GM12864 (cell line): ENCODE measurements around the gene TMEM242.

Experiments used
- DNase-seq: peaks from one replicate; pipeline ENCODE4 v3.0.0-alpha.2; 2011; ENCODE audit warnings: low read depth
- H3K4me3 ChIP-seq: 2 replicates; pipeline ENCODE4 v1.5.1; 2011; ENCODE audit warnings: mild to moderate bottlenecking, low read depth, low read length, control low read depth
- TF ChIP-seq, protein P1 (sequence below): IDR thresholded peaks from 2 replicates; pipeline ENCODE4 v1.5.1; 2011; ENCODE audit warnings: low read depth, mild to moderate bottlenecking, moderate library complexity, low read length, control low read depth, inconsistent platforms; ENCODE audit errors: missing control alignments

TMEM242 gene

DNA sequence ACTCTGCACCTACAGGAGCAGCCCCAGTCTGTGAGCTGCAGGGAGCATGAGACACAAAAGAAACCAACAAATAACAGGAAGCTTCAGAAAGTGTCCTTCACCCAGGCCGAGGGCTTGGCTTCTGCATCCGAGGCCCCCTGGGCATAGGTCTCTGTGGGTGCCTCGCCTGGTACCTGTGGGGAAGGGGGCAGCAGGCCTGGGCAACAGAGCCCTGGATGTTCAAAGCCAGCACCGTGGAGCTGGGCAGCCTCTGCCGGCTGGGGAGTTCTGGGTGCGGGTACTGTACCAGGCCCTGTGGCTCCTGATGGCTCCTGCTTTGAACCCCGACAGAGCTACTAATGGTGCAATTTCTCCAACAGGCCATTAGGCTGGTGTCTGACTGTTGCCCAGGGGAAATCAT is 55.7 kb downstream of the TMEM242 start:
- H3K4me3 ChIP-seq: no peak overlapping the region
- DNase-seq: no peak
- TF ChIP-seq, protein P1, sequence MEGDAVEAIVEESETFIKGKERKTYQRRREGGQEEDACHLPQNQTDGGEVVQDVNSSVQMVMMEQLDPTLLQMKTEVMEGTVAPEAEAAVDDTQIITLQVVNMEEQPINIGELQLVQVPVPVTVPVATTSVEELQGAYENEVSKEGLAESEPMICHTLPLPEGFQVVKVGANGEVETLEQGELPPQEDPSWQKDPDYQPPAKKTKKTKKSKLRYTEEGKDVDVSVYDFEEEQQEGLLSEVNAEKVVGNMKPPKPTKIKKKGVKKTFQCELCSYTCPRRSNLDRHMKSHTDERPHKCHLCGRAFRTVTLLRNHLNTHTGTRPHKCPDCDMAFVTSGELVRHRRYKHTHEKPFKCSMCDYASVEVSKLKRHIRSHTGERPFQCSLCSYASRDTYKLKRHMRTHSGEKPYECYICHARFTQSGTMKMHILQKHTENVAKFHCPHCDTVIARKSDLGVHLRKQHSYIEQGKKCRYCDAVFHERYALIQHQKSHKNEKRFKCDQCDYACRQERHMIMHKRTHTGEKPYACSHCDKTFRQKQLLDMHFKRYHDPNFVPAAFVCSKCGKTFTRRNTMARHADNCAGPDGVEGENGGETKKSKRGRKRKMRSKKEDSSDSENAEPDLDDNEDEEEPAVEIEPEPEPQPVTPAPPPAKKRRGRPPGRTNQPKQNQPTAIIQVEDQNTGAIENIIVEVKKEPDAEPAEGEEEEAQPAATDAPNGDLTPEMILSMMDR: no peak

DNA sequence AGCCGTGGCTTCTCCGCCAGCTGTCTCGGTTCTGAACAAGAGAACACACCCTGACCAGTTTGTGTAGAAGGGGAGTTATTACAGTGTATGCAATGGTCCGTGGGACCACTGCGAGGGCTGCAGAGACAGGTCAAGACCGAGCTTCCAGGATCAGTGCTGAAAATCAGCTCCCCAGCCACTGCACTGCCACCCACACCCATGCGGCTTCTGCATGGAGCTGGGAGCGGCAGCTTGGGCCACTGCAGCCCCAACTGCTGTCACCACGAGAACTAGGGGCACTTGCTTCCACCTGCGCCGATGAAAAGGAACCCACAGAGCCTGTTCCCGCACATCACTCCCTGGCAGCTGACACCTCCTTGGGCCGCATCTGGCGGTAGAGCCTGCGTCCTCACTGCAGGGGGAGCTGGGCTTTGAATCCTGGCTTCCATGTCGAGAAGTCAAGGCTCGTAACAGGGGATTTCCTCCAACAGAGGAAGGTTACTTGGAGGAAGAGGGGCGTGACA is 56.2 kb downstream of the TMEM242 start:
- TF ChIP-seq, protein P1: no peak
- no peak for DNase-seq
- H3K4me3 ChIP-seq: no peak overlapping the region

DNA sequence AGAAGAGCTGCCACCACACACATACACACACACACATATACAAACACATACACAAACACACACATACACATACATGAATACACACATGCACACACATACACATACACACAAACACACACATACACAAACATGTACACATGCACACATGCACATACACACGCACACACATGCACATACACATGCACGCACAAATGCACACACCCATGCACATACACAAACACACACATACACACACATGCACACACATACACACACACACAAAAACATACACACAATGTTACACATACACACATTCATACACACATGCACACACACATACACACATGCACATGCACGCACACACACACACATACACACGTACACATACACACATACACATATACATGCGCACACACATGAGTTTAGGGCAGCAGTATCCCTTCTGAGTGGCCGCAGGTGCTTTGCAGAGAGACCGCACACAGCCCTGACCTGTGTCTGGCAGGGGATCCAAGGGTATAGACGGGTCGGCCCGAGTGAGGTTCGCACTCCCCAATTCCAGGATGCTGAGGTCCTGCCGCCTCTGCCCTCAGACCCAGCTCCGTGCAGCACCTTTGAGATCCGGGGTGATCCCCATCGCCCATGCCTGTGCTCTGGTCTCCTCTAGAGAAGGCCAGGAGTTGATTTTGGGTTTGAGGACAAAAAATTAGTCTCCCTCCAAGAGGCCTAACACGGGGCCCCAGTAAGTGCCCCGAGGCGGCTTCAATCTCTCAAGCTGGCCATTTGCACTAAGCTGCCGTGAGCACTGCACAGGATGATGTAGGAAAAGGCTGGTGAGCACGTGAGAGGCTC is 56.8 kb downstream of the TMEM242 start:
- H3K4me3 ChIP-seq: no peak overlapping the region
- TF ChIP-seq, protein P1: no peak
- DNase-seq: no peak

DNA sequence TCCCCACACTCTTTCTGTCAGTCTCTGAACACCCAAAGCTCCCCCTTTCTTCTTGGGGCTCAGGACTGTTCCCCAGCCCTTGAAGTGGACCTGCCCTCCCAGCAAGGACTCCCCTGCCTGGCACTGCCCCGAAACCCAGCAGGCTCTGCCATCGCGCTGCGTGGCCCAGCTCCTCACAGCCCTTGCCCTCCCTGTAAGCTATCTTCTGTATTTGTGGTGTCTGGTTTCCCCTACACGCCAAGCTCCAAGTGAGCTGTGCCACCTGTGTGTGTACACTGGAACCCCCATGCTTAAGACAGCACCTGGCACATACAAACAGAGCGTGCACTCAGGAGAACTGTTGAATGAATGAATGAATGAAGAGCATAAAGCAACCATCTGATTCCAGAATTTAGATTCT is 57.7 kb downstream of the TMEM242 start:
- TF ChIP-seq, protein P1: no peak
- no peak for DNase-seq

DNA sequence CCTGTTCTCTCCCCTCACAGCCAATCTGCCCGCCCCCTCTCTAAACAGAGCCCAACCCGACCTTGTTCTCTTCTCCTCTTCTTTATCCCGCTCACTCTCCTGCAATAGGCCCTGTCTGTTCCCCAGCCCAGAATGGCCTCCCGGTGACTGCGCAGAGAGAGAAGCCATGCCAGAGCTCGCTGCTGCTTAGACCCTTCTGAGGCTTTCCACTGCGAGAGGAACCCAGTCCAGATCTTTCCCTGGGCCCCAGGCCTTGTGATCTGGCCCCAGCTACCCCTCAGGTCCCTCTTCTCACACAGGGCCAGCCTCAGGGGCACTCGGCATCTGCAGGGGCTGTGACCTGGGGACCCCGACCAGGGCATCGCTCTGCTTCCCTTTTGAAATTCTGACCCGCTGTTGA is 58.1 kb downstream of the TMEM242 start:
- TF ChIP-seq, protein P1: no peak
- no peak for DNase-seq
- no peak overlapping the region for H3K4me3 ChIP-seq

More for the DNA sequence above, 57.7 kb downstream of the TMEM242 start:
- H3K4me3 ChIP-seq: no peak overlapping the region

DNA sequence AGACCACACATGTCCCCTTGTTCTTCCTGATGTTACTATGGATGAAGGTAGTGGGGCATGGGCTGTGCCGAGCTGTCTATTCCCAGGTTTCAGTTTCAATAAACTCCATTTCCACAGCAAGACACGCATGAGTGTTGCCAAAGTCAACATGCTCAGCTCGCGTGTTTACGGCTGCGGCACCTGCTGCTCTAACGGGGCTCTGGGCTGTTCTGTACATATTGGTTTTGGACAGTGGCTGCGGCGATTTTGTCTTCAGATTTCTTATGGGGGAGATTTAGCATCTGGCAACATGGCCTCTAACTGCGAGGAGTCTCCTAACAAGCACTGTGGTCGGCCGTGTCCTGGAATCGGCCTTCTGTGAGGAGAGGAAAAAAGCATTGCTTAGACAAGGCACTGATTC is 58.6 kb downstream of the TMEM242 start:
- TF ChIP-seq, protein P1: no peak
- no peak for DNase-seq
- H3K4me3 ChIP-seq: no peak overlapping the region
